Measurements from ENCODE around the gene RXFP1.

Gene RXFP1

GRCh38 chr4:158541506-158541905 is 19.8 kb downstream of the RXFP1 start:
- DNase-seq (ENCODE audit: low read depth in 1 of 2, low spot score in 1 of 2) = no peak

GRCh38 chr4:158543191-158543590 is 21.5 kb downstream of the RXFP1 start:
- no peak for DNase-seq (ENCODE audit: low read depth in 1 of 2, low spot score in 1 of 2)

GRCh38 chr4:158544141-158544540 is 22.5 kb downstream of the RXFP1 start:
- no peak for DNase-seq (ENCODE audit: low read depth in 1 of 2, low spot score in 1 of 2)

GRCh38 chr4:158553364-158553763 is 31.7 kb downstream of the RXFP1 start:
- no peak for DNase-seq (ENCODE audit: low read depth in 1 of 2, low spot score in 1 of 2)

GRCh38 chr4:158560284-158560683 is 38.6 kb downstream of the RXFP1 start:
- DNase-seq (ENCODE audit: low read depth in 1 of 2, low spot score in 1 of 2) = no peak

GRCh38 chr4:158566860-158567259 is 45.2 kb downstream of the RXFP1 start:
- DNase-seq (ENCODE audit: low read depth in 1 of 2, low spot score in 1 of 2) = no peak

GRCh38 chr4:158571736-158572135 is 50.1 kb downstream of the RXFP1 start:
- no peak for DNase-seq (ENCODE audit: low read depth in 1 of 2, low spot score in 1 of 2)

- DNase-seq (ENCODE audit: low read depth in 1 of 2, low spot score in 1 of 2) = no peak
Measured at GRCh38 chr4:158572608-158573007, 50.9 kb downstream of the RXFP1 start.

- no peak for DNase-seq (ENCODE audit: low read depth in 1 of 2, low spot score in 1 of 2)
Measured at GRCh38 chr4:158578476-158578875, 56.8 kb downstream of the RXFP1 start.

- no peak for DNase-seq (ENCODE audit: low read depth in 1 of 2, low spot score in 1 of 2)
Measured at GRCh38 chr4:158580064-158580463, 58.4 kb downstream of the RXFP1 start.

GRCh38 chr4:158581161-158581560 is 59.5 kb downstream of the RXFP1 start:
- no peak for DNase-seq (ENCODE audit: low read depth in 1 of 2, low spot score in 1 of 2)

GRCh38 chr4:158586881-158587280 is 65.2 kb downstream of the RXFP1 start:
- no peak for DNase-seq (ENCODE audit: low read depth in 1 of 2, low spot score in 1 of 2)

GRCh38 chr4:158588285-158588684 is 66.6 kb downstream of the RXFP1 start:
- DNase-seq (ENCODE audit: low read depth in 1 of 2, low spot score in 1 of 2) = no peak

GRCh38 chr4:158588777-158589176 is 67.1 kb downstream of the RXFP1 start:
- no peak for DNase-seq (ENCODE audit: low read depth in 1 of 2, low spot score in 1 of 2)

- DNase-seq (ENCODE audit: low read depth in 1 of 2, low spot score in 1 of 2) = no peak
Measured at GRCh38 chr4:158590306-158590705, 68.6 kb downstream of the RXFP1 start.

GRCh38 chr4:158590824-158591223 is 69.1 kb downstream of the RXFP1 start:
- DNase-seq (ENCODE audit: low read depth in 1 of 2, low spot score in 1 of 2) = no peak

- DNase-seq (ENCODE audit: low read depth in 1 of 2, low spot score in 1 of 2) = no peak
Measured at GRCh38 chr4:158597879-158598596, 76.4 kb downstream of the RXFP1 start.

GRCh38 chr4:158599150-158599549 is 77.5 kb downstream of the RXFP1 start:
- no peak for DNase-seq (ENCODE audit: low read depth in 1 of 2, low spot score in 1 of 2)

- DNase-seq (ENCODE audit: low read depth in 1 of 2, low spot score in 1 of 2) = no peak
Measured at GRCh38 chr4:158599765-158600498, 78.2 kb downstream of the RXFP1 start.

GRCh38 chr4:158604369-158604768 is 82.7 kb downstream of the RXFP1 start:
- no peak for DNase-seq (ENCODE audit: low read depth in 1 of 2, low spot score in 1 of 2)

GRCh38 chr4:158605393-158605792 is 83.7 kb downstream of the RXFP1 start:
- no peak for DNase-seq (ENCODE audit: low read depth in 1 of 2, low spot score in 1 of 2)

GRCh38 chr4:158606969-158607368 is 85.3 kb downstream of the RXFP1 start:
- DNase-seq (ENCODE audit: low read depth in 1 of 2, low spot score in 1 of 2) = no peak

GRCh38 chr4:158609116-158609515 is 87.4 kb downstream of the RXFP1 start:
- no peak for DNase-seq (ENCODE audit: low read depth in 1 of 2, low spot score in 1 of 2)

All from activated T-helper 1 cell treated with anti-CD3 and anti-CD28 coated beads, Interleukin-2, amount 50 U/mL, for 16 hours (primary cell).